Smooth muscle cell (in vitro differentiated cells): ENCODE results near the gene KCNH2. TPM values are rescaled to one million over a fixed set of nuclear protein-coding genes. Genes with fewer than 3 reads are reported as not detected.
A peak's percentile ranks its signal among the peaks of the same experiment; 100 is the strongest.

ENCODE experiments used
- DNase-seq: peaks from one replicate; lab custom pipeline; 2025; ENCODE audit not compliant: unreplicated experiment; lab: John Stamatoyannopoulos, UW
- H2AFZ ChIP-seq: fragments of 200-600 bp; sonication (generic); 2 replicates; pipeline ENCODE4 v1.6.0; 2016; ENCODE audit warnings: antibody characterized with exemption, low read depth, mild to moderate bottlenecking
- H3F3A ChIP-seq: fragments of 200-600 bp; sonication (generic); 2 replicates; pipeline ENCODE4 v1.6.0; 2017; ENCODE audit warnings: antibody characterized with exemption, low read depth
- H3K27ac ChIP-seq: fragments of 200-600 bp; sonication (generic); 2 replicates; pipeline ENCODE4 v1.5.1; 2016; ENCODE audit warnings: low read depth, mild to moderate bottlenecking
- H3K27me3 ChIP-seq: fragments of 200-600 bp; sonication (generic); 2 replicates; pipeline ENCODE4 v1.6.1; 2016; ENCODE audit warnings: low read depth, mild to moderate bottlenecking
- H3K36me3 ChIP-seq: fragments of 200-600 bp; sonication (generic); 2 replicates; pipeline ENCODE4 v1.5.1; 2016; ENCODE audit warnings: low read depth
- H3K4me1 ChIP-seq: fragments of 200-600 bp; sonication (generic); 2 replicates; pipeline ENCODE4 v1.5.1; 2016; ENCODE audit warnings: low read depth
- H3K4me2 ChIP-seq: fragments of 200-600 bp; sonication (generic); 2 replicates; pipeline ENCODE4 v1.6.0; 2016; ENCODE audit warnings: mild to moderate bottlenecking
- H3K4me3 ChIP-seq: fragments of 200-600 bp; sonication (generic); 2 replicates; pipeline ENCODE4 v1.5.1; 2016; ENCODE audit warnings: mild to moderate bottlenecking
- H3K79me2 ChIP-seq: fragments of 200-600 bp; sonication (generic); 2 replicates; pipeline ENCODE4 v1.6.0; 2016; ENCODE audit warnings: low read depth, mild to moderate bottlenecking
- H3K9ac ChIP-seq: fragments of 200-600 bp; sonication (generic); 2 replicates; pipeline ENCODE4 v1.6.0; 2016; ENCODE audit warnings: low read depth
- H3K9me3 ChIP-seq: fragments of 200-600 bp; sonication (generic); replicated peaks from 2 replicates; pipeline ENCODE4 v1.5.1; 2016; ENCODE audit warnings: low read depth
- H4K20me1 ChIP-seq: fragments of 200-600 bp; sonication (generic); 2 replicates; pipeline ENCODE4 v1.6.0; 2016; ENCODE audit warnings: low read depth
- WGBS: methylation state at CpG from one replicate; pipeline ENCODE4 v1.1.7; 2016; ENCODE audit warnings: low lambda C conversion rate; 5-methylcytosine and 5-hydroxymethylcytosine counted together
- polyA plus RNA-seq: library from polyadenylated mRNA; unstranded; fragments of >200 nt; fragmentation: Nextera tagmentation; extraction: Ambion mirVana; gene quantifications from 2 replicates; pipeline ENCODE4 v1.2.1, GENCODE V29; 2016
- total RNA-seq: library from RNA; depleted of rRNA; stranded (reverse); fragments of >200 nt; gene quantifications from 2 replicates; pipeline ENCODE4 v1.2.3, GENCODE V29; 2014
- TF ChIP-seq, protein P1 (sequence below): fragments of 200-600 bp; sonication (generic); IDR thresholded peaks from 2 replicates; pipeline ENCODE4 v1.5.1; 2017; ENCODE audit warnings: borderline replicate concordance, mild to moderate bottlenecking, antibody characterized with exemption; ENCODE audit not compliant: insufficient read depth, poor library complexity, severe bottlenecking

Gene KCNH2
- total and polyA plus RNA-seq, 2 experiments from 2014 or later, result 12.9 to 37.7 TPM

DNA sequence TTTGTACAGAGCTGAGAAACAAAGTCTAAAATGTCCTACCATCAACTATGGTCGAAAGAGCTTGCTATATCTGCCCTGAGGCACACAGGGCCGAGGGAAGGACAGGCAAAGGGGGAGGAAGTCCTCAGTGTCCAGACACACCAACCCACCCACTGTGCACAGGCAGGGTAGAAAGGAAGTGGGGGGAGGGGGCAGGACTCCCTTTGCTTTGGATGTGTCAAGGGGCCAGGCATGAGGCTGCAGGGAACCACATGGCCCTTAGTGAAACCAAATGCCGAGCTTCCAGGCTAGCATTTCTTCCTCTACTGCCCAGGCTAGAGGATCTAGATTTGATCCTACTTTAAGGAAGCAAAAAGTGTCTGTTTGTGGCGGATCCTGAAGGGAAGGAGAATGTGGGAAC, 28.6 kb downstream of the KCNH2 start:
- Histone ChIP-seq H3K36me3 (no peaks in the 10 kb centered on the region), H3K4me1 (peaks cover 39% of the 10 kb centered on the region), H4K20me1 (no peaks in the 10 kb centered on the region), H3F3A (no peaks in the 10 kb centered on the region), H2AFZ (no peak overlapping the region), H3K9ac (no peak overlapping the region), H3K27me3 (no peaks in the 10 kb centered on the region), H3K79me2 (peaks cover 3% of the 10 kb centered on the region), H3K4me3 (no peak overlapping the region), H3K4me2 (peak overlapping the region; percentile 50), H3K9me3 (no peaks in the 10 kb centered on the region), H3K27ac (peak overlapping the region; percentile 20)
- no peak for DNase-seq
- TF ChIP-seq, protein P1, sequence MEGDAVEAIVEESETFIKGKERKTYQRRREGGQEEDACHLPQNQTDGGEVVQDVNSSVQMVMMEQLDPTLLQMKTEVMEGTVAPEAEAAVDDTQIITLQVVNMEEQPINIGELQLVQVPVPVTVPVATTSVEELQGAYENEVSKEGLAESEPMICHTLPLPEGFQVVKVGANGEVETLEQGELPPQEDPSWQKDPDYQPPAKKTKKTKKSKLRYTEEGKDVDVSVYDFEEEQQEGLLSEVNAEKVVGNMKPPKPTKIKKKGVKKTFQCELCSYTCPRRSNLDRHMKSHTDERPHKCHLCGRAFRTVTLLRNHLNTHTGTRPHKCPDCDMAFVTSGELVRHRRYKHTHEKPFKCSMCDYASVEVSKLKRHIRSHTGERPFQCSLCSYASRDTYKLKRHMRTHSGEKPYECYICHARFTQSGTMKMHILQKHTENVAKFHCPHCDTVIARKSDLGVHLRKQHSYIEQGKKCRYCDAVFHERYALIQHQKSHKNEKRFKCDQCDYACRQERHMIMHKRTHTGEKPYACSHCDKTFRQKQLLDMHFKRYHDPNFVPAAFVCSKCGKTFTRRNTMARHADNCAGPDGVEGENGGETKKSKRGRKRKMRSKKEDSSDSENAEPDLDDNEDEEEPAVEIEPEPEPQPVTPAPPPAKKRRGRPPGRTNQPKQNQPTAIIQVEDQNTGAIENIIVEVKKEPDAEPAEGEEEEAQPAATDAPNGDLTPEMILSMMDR, result no peak
- 6% methylated on average over 4 of the region's 4 CpGs for WGBS

DNA sequence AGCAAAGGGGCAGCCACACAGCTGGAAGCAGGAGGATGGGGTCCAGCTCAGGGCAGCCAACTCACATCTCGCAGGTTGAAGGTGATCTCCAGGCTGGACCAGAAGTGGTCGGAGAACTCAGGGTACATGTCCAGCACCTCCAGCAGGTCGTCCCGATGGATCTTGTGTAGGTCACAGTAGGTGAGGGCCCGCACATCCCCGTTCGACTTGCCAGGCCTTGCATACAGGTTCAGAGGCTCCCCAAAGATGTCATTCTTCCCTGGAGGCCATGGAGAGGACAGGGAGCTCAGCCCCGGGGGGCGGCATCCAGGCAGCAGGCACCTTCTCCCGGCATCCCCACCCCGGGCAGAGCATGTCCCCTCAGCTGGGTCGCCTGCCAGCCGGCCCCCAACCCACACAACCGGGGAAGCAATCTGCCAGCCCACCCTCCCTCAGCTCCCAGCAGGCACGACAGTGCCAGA, 29.3 kb downstream of the KCNH2 start:
- H3K4me3 ChIP-seq, result no peak overlapping the region
- peak overlapping the region; percentile 50 for H3K4me2 ChIP-seq
- no peak for DNase-seq
- H3K4me1 ChIP-seq, result peaks cover 39% of the 10 kb centered on the region
- no peaks in the 10 kb centered on the region for H3F3A ChIP-seq
- no peak overlapping the region for H3K9ac ChIP-seq
- peak overlapping the region; percentile 20 for H3K27ac ChIP-seq
- H4K20me1 ChIP-seq, result no peaks in the 10 kb centered on the region
- no peaks in the 10 kb centered on the region for H3K27me3 ChIP-seq
- H3K79me2 ChIP-seq, result peaks cover 1% of the 10 kb centered on the region
- no peak overlapping the region for H2AFZ ChIP-seq
- 91% methylated on average over 12 of the region's 15 CpGs for WGBS
- no peaks in the 10 kb centered on the region for H3K9me3 ChIP-seq
- TF ChIP-seq, protein P1, result no peak
- H3K36me3 ChIP-seq, result no peaks in the 10 kb centered on the region

GRCh38 chr7:150947761-150948651, 30.1 kb downstream of the KCNH2 start:
- Histone ChIP-seq H3K4me2 (peak overlapping the region; percentile 43), H3K9ac (no peak overlapping the region)
- TF ChIP-seq, protein P1, result no peak

More at GRCh38 chr7:150947761-150948651, 30.1 kb downstream of the KCNH2 start:
- no peak overlapping the region for H3K27ac ChIP-seq
- H2AFZ ChIP-seq, result no peak overlapping the region
- 43% methylated on average over 12 of the region's 34 CpGs for WGBS
- H4K20me1 ChIP-seq, result no peaks in the 10 kb centered on the region
- peaks cover 39% of the 10 kb centered on the region for H3K4me1 ChIP-seq
- no peaks in the 10 kb centered on the region for H3K9me3 ChIP-seq
- no peak overlapping the region for H3K4me3 ChIP-seq
- no peaks in the 10 kb centered on the region for H3K27me3 ChIP-seq
- H3F3A ChIP-seq, result no peaks in the 10 kb centered on the region
- H3K79me2 ChIP-seq, result no peaks in the 10 kb centered on the region
- H3K36me3 ChIP-seq, result no peaks in the 10 kb centered on the region
- no peak for DNase-seq
